ENCODE results near the gene SEH1L.
"Not testable (repeated sequence)": the region's sequence is repeated elsewhere in the genome, so short reads cannot be mapped to it uniquely, and the experiment has no call there.

SEH1L gene

GRCh38 chr18:12943215-12943614, 4.6 kb upstream of the SEH1L start:
- DNase-seq (ENCODE audit: low read depth) = no peak

DNA sequence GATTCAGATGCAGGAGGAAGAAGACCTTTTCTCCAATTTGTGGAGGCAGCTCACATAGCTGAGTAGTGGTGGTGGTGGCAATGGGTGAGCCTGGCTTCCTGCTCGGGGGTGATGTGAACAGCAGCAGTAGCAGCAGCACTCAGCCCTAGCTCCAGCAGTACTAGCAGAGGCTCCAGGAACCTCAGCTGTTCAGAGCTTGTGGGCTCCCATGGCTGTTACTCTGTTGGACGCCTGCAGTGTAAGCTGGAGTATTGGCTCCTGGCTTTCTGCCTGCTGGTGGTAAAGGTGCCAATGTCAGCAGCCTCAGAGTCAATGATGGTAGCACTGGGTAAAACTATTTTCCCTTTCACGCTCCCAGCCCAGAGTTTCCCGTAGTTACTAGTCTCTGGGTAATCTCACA, 3.1 kb upstream of the SEH1L start:
- no peak for DNase-seq (ENCODE audit: low read depth)

GRCh38 chr18:12946549-12947284, 1.1 kb upstream of the SEH1L start:
- peak; percentile 42 for DNase-seq (ENCODE audit: low read depth)

GRCh38 chr18:12948050-12948804, 416 bp downstream of the SEH1L start:
- DNase-seq (ENCODE audit: low read depth) = peak; percentile 73

- DNase-seq (ENCODE audit: low read depth) = no peak
Observed at GRCh38 chr18:12958478-12958877, 10.7 kb downstream of the SEH1L start.

DNA sequence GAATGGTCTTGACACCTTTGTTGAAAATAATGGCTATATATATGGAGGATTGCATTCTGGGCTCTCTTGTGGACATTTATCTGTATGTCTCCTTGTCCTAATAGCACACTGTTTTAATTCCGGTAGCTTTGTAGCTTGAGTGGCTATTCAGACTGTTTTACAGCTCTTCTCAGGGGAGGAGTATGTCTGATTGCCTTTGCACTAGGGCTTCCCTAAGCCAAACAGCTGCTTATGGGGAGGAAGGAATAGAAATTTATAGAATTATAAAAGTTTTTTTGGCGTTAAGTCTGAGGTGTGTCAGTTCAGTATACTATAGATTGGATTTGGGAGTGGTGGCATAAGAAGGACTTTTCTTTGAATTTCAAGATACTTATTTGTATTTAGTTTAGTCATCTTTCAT, 12.6 kb downstream of the SEH1L start:
- DNase-seq (ENCODE audit: low read depth) = no peak

GRCh38 chr18:12960853-12961397, 13.1 kb downstream of the SEH1L start:
- no peak for DNase-seq (ENCODE audit: low read depth)

- no peak for DNase-seq (ENCODE audit: low read depth)
Observed at GRCh38 chr18:12963069-12963468, 15.3 kb downstream of the SEH1L start.

DNA sequence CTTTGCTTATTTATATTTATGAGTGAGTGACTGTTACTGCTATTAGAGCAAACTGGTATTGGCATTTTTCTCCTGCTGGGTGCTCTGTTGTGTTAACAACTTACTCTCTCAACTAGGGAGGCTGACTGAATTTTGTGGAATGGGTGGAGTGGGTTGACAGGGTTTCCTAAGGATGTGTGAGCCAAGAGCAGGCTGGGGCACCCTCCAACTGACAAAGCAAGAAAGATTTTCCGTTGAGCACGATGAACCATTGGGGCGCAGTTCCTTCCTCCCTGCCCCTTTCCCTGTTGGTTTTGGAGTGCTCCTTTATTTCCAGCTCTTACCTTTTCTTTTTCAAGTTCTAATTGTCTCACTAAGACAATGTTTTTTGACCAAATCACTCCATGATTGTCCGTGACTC, 20.3 kb downstream of the SEH1L start:
- no peak for DNase-seq (ENCODE audit: low read depth)

DNA sequence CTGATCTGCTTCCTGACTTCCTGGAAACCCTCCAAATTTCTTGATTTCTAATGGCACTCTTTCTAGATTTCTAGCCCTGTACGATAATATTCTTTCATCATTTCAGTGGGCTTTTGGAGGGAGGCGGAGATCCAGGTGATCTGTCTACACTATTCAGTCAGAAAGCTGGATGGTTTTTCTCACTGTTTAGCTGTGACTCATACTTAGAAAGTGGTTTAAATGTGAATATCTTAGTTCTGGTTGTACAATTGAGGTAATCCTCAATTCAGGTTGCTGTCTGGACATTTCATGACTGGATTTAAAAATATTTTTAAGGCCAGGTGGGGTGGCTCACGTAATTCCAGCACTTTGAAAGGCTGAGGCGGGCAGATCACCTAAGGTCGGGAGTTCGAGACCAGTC, 20.8 kb downstream of the SEH1L start:
- no peak for DNase-seq (ENCODE audit: low read depth)

DNA sequence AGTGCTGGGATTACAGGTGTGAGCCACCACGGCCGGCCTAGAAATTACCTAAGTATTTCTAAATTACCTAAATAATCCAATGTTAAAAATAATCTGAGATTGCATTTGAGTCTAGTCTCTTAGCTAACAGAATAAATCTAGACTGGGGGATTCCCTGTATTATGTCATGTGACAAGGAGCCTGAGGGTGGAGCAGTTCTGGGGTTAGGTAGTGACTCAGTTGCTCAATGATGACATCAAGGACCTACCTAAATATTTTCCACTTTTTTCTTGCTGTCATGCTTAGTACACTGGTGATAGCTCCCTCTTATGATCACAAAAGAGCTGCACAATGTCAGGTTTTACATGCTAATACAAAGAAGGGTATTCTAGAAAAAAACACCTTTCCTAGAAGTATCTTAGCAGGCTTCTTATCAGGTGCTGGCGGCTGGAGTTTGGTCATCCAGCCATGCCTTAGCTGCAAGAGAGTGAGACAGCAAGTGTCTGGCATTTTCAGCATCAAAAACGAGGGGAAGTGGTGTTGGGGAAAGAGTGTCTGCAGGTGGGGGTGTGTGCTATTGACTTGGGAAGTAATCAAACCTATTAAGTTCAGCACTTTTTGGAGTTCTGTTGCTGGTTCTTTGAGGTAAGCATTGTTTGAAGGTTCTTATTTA, 25.9 kb downstream of the SEH1L start:
- no peak for DNase-seq (ENCODE audit: low read depth)

GRCh38 chr18:12975488-12975887, 27.7 kb downstream of the SEH1L start:
- no peak for DNase-seq (ENCODE audit: low read depth)

DNA sequence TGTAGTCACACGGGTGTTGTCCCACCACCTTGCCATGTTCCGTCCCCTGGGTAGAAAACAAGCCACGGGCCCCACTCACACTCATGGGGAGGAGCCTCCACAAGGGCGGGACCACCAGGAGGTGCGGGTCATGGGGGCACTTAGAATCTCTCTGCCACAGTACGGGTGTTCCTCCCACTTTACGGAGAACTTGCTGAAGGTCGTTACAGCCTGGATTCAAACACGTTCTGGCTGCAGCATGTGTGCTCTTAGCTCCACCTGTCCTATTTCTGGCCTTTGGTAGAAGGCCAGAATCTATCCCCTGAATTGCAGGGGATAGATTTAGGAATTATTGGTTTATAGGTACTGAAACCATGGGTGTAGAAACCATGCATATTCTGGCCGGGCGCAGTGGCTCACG, 28.5 kb downstream of the SEH1L start:
- no peak for DNase-seq (ENCODE audit: low read depth)

GRCh38 chr18:12980065-12980464, 32.3 kb downstream of the SEH1L start:
- not testable (repeated sequence) for DNase-seq (ENCODE audit: low read depth)

GRCh38 chr18:12989397-12990122, 41.7 kb downstream of the SEH1L start:
- DNase-seq (ENCODE audit: low read depth) = no peak

DNA sequence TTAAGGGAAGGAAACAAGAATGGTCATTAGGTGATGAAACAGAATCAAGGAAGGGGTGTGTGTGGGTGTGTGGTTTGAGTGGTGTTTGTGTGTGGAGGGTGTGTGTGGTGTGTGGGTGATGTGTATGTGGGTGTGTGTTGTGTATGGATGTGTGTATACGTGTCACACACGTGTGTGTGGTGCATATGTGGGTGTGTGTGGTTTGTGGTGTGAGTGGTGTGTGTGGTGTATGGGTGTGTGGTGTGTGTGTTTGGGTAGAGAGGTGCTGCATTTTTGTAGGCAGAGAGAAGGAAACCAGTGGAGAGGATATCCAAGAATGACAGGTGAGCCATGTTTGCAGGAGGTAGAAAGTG, 42.3 kb downstream of the SEH1L start:
- no peak for DNase-seq (ENCODE audit: low read depth)

GRCh38 chr18:12990641-12990966, 42.8 kb downstream of the SEH1L start:
- no peak for DNase-seq (ENCODE audit: low read depth)

DNA sequence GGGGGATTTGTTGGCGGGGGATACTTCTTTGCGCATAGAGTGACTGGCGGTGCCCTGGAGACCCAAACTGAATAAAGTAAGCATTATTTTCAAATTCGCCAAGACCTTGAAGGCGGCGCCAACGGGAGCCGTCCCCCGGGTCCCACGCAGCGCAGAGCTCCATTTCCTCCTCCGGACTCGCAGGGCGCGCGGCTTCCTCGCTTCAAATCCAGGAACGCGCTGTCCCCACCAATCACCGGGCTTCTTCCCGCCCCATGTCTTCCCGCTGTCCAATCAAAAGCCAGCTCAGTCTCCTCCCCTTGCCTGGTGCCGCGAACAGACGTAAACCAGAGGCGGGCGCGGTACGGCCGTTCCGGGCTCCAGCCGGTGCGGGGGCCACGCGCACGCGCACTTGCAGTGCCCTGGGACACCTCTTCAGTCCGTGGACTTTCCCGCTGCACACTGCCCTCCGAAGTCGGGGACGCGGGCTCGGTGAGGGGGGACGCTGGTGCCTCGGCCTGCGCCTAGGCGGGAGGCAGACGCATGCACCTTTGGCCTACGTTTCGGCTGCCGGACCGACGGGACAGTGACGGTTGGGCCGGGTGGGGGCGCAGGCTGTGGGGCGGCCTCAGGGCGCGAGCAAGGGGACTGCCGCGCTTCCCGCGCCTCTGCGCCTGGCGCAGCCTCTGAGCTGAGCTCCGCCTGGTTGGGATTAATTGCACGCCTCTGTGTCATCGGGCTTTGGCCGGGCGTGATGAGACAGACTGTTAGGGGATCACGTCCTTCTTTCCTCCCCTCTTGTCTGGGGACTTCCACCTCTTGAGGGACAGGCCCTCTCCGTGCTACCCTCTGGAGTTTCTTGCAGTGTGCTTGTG, 43.4 kb downstream of the SEH1L start, which contains the start of gene CEP192:
Gene CEP192, plus strand, starts transcription at position 396 of the 854 bp plus-strand sequence. CDS start 8,063 bp downstream, outside the sequence.
- DNase-seq (ENCODE audit: low read depth) = peak; percentile 78

- DNase-seq (ENCODE audit: low read depth) = no peak
Observed at GRCh38 chr18:12991821-12992179, 44.0 kb downstream of the SEH1L start.

DNA sequence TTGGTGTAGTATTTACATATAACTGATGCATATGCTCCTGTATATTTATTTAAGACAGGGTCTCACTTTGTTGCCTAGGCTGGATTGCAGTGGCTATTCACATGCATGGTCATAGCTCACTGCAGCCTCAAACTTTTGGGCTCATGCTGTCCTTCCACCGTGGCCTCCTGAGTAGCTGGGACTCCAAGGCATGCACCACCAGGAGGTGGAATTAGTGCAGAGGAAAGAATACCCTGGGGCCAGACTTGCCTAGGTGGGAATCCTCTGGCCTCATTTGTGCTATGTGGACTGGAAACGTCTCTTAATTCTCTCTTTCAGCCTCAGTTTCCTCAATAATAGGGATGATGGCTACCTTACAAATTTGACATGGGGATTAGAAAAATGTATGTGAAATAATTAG, 45.6 kb downstream of the SEH1L start:
- DNase-seq (ENCODE audit: low read depth) = no peak

DNA sequence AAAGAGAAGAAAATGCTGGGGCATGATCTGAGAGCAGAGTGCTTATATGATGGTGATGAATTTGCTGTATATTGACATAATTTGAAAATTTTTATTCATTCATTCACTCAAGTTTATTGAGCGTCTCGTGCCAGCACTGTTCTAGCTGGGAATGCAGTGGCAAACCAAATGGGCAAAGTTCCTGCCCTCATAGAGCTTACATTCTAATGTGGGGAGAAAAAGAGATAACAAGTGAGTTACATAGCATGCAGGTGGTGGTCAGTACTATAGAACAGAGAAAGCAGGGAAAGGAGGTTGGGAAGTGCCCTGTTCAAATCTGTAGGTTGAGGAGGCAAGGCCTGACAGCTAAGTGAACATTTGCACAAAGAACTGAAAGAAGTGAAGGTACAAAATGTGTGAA, 47.6 kb downstream of the SEH1L start:
- no peak for DNase-seq (ENCODE audit: low read depth)

Data from CMK (cell line).